Spleen (tissue), 7 donors: ENCODE measurements around the gene DBF4B.

Experiments
- CTCF ChIP-seq, 11 experiments: fragments of 200-600 bp in 7 of 11; fragments of 450-650 bp in 4 of 11; sonication (generic) in 4 of 11; IDR thresholded peaks in 8 of 11; conservative IDR thresholded peaks in 3 of 11; 1 replicate in 7 of 11; 2 replicates in 4 of 11; pipeline versions ENCODE4 v1.4.0 to v1.8.0; 2016 to 2021; ENCODE audit warnings: antibody characterized with exemption in 11 of 11, inconsistent platforms in 4 of 11, mild to moderate bottlenecking in 1 of 11
- POLR2A ChIP-seq, 3 donors: fragments of 450-650 bp; IDR thresholded peaks; one replicate each; pipeline ENCODE4 v1.5.1; 2017; ENCODE audit warnings: antibody characterized with exemption in 3 of 3, mild to moderate bottlenecking in 1 of 3
- POLR2AphosphoS5 ChIP-seq, 3 donors: sonication (generic); formaldehyde crosslinking; IDR thresholded peaks; one replicate each; pipeline ENCODE4 v1.5.1; 2017; ENCODE audit warnings: antibody characterized with exemption in 3 of 3
- donor health status: DM: no; HTN: no; CAD: no; lungs with moderate emphysema.
- donor health status: DM: no; HTN: no; CAD: no.
- donor health status: DM: no; HTN: no; CAD: no.

GRCh38 chr17:44754276-44754675 is 45.8 kb downstream of the DBF4B start:
- TF ChIP-seq POLR2A (IDR thresholded peaks at IDR 0.05) (no peak), CTCF (IDR thresholded peaks at IDR 0.05 in 8 of 11, conservative IDR thresholded peaks at IDR 0.05 in 3 of 11) (no peak), POLR2AphosphoS5 (IDR thresholded peaks at IDR 0.05) (no peak)
